Uterus (tissue), 4 donors: ENCODE measurements around the gene GNLY. TPM values are rescaled to one million over a fixed set of nuclear protein-coding genes. Genes with fewer than 3 reads are reported as not detected.

ENCODE experiments used
- DNase-seq, 2 donors: peaks; one replicate each; pipeline ENCODE4 v3.0.0-alpha.2; 2019 to 2020
- H3K27ac ChIP-seq, 2 donors: fragments of 200-600 bp; sonication (generic); 1 replicate in 1 of 2; 2 replicates in 1 of 2; pipeline ENCODE4 v1.5.1; 2016 to 2018
- H3K27me3 ChIP-seq, 2 donors: fragments of 200-600 bp; sonication (generic); one replicate each; pipeline ENCODE4 v1.5.1; 2018 to 2019; ENCODE audit warnings: control low read depth in 1 of 2
- H3K36me3 ChIP-seq, 2 donors: fragments of 200-600 bp; sonication (generic); one replicate each; pipeline ENCODE4 v1.5.1; 2019; ENCODE audit warnings: control low read depth in 1 of 2
- H3K4me1 ChIP-seq, 2 donors: fragments of 200-600 bp; sonication (generic); one replicate each; pipeline ENCODE4 v1.5.1; 2018 to 2019; ENCODE audit warnings: control low read depth in 1 of 2
- H3K4me3 ChIP-seq, 2 donors: fragments of 200-600 bp; sonication (generic); 1 replicate in 1 of 2; 2 replicates in 1 of 2; pipeline ENCODE4 v1.5.1; 2018 to 2019; ENCODE audit warnings: mild to moderate bottlenecking in 1 of 2
- H3K9me3 ChIP-seq, 2 donors: fragments of 200-600 bp; sonication (generic); one replicate each; pipeline ENCODE4 v1.5.1; 2019; ENCODE audit warnings: control low read depth in 1 of 2
- POLR2A ChIP-seq, 2 donors: fragments of 450-650 bp; IDR thresholded peaks; one replicate each; pipeline ENCODE4 v1.6.1; 2016; ENCODE audit warnings: antibody characterized with exemption in 2 of 2, mild to moderate bottlenecking in 1 of 2, moderate library complexity in 1 of 2
- intact Hi-C: fragments of 100-400 bp; cut with DNase I; formaldehyde crosslinking; loops from one replicate; pipeline ENCODE4 v1.15.1; 2023; ENCODE audit warnings: low total_unique reads
- total RNA-seq, 4 donors: library from RNA; depleted of rRNA in 3 of 4; stranded (reverse); fragments of >200 nt in 3 of 4; gene quantifications; one replicate each; pipeline versions ENCODE4 v1.1.0 to v1.2.4, GENCODE V29; 2014 to 2023
- TF ChIP-seq, protein P1 (sequence below), 4 experiments: fragments of 200-600 bp in 2 of 4; fragments of 450-650 bp in 2 of 4; sonication (generic) in 2 of 4; IDR thresholded peaks; one replicate each; pipeline ENCODE4 v1.5.1; 2016 to 2019; ENCODE audit warnings: antibody characterized with exemption in 4 of 4, mild to moderate bottlenecking in 2 of 4, moderate library complexity in 1 of 4
- donor health status: DM: yes; HTN: yes; CAD: no.

The GNLY gene
- total RNA-seq, 4 donors from 2014 or later: 0.48 to 5.9 (median 4.8) TPM; not detected in 1

DNA sequence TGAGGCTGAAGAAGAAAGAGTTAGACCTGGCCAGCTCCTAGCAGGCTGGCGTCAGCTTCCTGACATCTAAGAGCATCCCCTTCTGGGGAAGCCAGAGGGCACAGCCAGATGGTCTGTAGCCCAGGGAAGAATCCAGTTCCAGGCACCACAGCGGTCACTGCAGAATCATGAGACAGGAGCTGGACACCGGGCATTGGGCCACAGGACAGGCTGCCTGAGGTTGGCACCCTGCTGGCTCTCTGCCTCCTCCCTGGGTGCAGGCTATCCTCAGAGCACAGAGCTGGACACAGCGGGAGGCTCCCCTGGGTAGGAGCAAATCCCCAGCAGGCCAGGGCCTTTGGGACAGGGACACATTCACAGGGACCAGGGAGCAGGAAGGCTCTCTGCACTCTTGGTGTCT lies 39.9 kb downstream of the GNLY start:
- Histone ChIP-seq H3K36me3 (no peaks in the 10 kb centered on the region), H3K27ac (peak overlapping the region; percentile 93 to 96), H3K27me3 (no peaks in the 10 kb centered on the region), H3K9me3 (no peaks in the 10 kb centered on the region), H3K4me3 (no peak overlapping the region), H3K4me1 (peaks cover 14 to 17% of the 10 kb centered on the region in 2 donors)
- intact Hi-C loops: loop anchor here (5.0 to 10.0 kb wide), 2 partner anchors 63 to 341 kb away; no protein-coding TSS in a partner anchor
- no peak for DNase-seq
- no peak for TF ChIP-seq POLR2A (IDR thresholded peaks at IDR 0.05)
- TF ChIP-seq, protein P1, sequence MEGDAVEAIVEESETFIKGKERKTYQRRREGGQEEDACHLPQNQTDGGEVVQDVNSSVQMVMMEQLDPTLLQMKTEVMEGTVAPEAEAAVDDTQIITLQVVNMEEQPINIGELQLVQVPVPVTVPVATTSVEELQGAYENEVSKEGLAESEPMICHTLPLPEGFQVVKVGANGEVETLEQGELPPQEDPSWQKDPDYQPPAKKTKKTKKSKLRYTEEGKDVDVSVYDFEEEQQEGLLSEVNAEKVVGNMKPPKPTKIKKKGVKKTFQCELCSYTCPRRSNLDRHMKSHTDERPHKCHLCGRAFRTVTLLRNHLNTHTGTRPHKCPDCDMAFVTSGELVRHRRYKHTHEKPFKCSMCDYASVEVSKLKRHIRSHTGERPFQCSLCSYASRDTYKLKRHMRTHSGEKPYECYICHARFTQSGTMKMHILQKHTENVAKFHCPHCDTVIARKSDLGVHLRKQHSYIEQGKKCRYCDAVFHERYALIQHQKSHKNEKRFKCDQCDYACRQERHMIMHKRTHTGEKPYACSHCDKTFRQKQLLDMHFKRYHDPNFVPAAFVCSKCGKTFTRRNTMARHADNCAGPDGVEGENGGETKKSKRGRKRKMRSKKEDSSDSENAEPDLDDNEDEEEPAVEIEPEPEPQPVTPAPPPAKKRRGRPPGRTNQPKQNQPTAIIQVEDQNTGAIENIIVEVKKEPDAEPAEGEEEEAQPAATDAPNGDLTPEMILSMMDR (IDR thresholded peaks at IDR 0.05): no peak

DNA sequence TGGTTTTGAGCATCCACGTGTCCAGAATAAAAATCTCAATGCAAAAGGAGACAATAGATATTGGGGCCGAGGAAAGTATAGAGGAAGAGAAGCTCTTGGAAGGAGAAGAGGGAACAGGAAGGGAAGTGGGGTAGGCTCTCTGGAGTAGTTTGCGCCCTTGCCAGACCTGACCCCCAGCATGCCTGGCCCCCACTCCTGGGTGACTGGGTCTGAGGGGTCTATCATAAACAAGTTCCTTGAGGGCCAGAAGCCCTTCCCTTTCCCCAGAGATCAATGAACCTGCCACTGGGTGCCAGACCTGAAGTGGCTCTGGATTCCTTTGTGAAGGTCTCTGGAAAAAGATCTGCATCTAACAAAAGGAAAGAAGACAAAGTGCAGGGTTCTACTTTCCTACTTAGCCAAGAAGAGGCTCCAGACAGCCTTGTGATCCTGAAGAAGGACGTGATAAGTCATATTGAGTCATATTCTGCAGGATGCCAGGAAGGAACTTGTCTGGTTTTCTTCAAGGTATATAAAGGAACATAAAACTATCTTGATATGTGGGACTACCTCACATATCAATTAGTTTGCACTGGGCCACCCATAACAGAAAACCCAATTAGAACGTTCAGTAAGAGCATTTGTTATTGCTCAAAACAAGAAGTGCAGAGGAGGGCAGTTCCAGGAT lies 40.9 kb downstream of the GNLY start:
- Histone ChIP-seq H3K27ac (peak overlapping the region; percentile 93 to 96), H3K36me3 (no peaks in the 10 kb centered on the region), H3K9me3 (no peaks in the 10 kb centered on the region), H3K4me3 (no peak overlapping the region), H3K27me3 (no peaks in the 10 kb centered on the region), H3K4me1 (peaks cover 10 to 17% of the 10 kb centered on the region in 2 donors)
- intact Hi-C loops: loop anchor here (5.0 to 10.0 kb wide), 2 partner anchors 62 to 340 kb away; no protein-coding TSS in a partner anchor
- no peak for DNase-seq
- no peak for TF ChIP-seq POLR2A (IDR thresholded peaks at IDR 0.05)
- TF ChIP-seq, protein P1 (IDR thresholded peaks at IDR 0.05): no peak

DNA sequence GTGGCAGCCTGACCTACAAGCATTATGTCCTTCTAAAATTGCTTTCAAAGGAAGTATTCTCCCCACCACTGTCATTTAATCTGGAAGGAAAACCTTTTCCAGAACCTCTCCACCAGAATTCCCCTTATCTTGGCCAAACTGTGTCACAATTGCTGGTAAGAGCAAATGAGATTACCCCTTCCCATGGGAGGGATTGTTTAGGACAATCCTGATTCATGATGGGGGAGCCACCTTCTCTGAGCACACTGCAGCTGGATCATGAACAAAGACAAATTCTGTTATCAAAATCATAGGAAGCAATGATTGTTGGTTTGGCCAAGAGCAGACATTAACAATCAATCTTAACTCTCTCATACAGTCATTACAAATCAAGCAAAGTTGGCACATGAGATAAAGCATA lies 41.5 kb downstream of the GNLY start:
- TF ChIP-seq, protein P1 (IDR thresholded peaks at IDR 0.05): no peak
- no peak for TF ChIP-seq POLR2A (IDR thresholded peaks at IDR 0.05)
- peaks cover 10 to 17% of the 10 kb centered on the region in 2 donors for H3K4me1 ChIP-seq
- intact Hi-C loops: loop anchor here (10.0 kb wide), 1 partner anchor 339 kb away; no protein-coding TSS in a partner anchor
- no peak for DNase-seq
- no peaks in the 10 kb centered on the region for H3K27me3 ChIP-seq
- no peaks in the 10 kb centered on the region for H3K9me3 ChIP-seq
- no peak overlapping the region for H3K4me3 ChIP-seq
- H3K27ac ChIP-seq: peak overlapping the region; percentile 93 to 96
- H3K36me3 ChIP-seq: no peaks in the 10 kb centered on the region

DNA sequence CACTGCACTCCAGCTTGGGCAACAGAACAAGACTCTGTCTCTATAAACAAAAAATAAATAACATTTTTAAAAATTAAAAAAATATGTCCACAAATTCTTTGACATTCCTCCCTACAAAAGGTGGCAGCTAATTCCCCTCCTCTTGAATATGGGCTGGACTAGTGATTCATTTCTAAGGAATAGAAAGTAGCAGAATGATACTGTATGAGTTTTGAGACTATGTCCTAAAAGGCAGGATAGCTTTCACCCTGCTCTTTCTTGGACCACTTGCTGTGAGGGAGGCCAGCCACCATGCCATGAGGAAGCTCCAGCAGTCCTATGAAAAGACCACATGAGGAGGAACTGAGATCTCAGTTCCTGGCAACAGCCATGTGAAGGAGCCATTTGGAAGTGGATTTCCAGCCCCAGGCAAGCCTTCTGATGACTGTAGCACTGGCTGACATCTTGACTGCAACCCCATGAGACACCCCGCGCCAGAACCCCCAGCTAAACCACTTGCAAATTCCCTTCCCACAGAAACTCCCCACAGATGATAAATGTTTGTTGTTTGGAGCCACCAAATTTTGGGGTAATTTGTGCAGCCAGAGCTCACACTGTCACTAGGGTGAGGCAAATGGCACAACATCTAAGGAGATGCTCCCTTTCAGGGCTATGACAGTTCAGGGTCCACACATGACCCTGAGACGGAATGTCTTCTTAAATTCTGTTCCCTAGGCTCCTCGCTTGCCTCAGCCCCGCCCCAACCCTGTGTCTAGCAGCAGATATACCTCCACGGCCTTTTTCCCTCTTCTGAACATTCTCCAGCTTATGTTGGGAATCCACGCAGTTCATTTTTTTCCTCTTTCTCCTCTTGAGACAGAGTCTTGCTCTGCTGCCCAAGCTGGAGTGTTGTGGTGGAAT lies 42.5 kb downstream of the GNLY start:
- no peaks in the 10 kb centered on the region for H3K27me3 ChIP-seq
- TF ChIP-seq, protein P1 (IDR thresholded peaks at IDR 0.05): no peak
- no peak for TF ChIP-seq POLR2A (IDR thresholded peaks at IDR 0.05)
- intact Hi-C loops: loop anchor here (10.0 kb wide), 1 partner anchor 338 kb away; no protein-coding TSS in a partner anchor
- no peak overlapping the region for H3K4me3 ChIP-seq
- peaks cover 17 to 22% of the 10 kb centered on the region in 2 donors for H3K4me1 ChIP-seq
- no peaks in the 10 kb centered on the region for H3K9me3 ChIP-seq
- peak overlapping the region; percentile 93 to 96 for H3K27ac ChIP-seq
- DNase-seq: no peak
- H3K36me3 ChIP-seq: no peaks in the 10 kb centered on the region
